Measurements from ENCODE around the gene ZDHHC12.

DNA sequence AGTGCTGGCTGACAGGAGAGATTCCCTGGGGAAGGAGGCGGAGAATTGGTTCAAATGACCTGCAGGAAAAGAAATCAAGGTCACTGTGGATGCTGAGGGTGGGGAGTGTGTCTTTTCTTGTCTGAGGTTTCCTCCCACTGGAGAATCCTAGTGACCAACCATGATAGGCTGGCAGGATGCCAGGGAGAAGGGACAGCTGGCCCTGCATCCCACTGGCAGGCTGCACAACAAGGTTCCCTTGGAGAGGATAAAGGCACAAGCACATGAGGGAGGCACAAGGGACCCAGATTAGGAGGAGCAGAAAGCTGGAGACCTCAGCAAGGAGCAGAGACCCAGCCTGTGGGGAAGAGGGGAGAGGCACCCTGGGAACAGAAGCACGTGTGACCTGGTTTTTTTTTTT, 11.4 kb upstream of the ZDHHC12 start:
- no peak for TF ChIP-seq POLR2A (IDR thresholded peaks at IDR 0.05)
- TF ChIP-seq, protein P1, sequence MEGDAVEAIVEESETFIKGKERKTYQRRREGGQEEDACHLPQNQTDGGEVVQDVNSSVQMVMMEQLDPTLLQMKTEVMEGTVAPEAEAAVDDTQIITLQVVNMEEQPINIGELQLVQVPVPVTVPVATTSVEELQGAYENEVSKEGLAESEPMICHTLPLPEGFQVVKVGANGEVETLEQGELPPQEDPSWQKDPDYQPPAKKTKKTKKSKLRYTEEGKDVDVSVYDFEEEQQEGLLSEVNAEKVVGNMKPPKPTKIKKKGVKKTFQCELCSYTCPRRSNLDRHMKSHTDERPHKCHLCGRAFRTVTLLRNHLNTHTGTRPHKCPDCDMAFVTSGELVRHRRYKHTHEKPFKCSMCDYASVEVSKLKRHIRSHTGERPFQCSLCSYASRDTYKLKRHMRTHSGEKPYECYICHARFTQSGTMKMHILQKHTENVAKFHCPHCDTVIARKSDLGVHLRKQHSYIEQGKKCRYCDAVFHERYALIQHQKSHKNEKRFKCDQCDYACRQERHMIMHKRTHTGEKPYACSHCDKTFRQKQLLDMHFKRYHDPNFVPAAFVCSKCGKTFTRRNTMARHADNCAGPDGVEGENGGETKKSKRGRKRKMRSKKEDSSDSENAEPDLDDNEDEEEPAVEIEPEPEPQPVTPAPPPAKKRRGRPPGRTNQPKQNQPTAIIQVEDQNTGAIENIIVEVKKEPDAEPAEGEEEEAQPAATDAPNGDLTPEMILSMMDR (IDR thresholded peaks at IDR 0.05): no peak

All from esophagus squamous epithelium (tissue), 4 donors.